Mucosa of rectum (tissue), 2 donors: Measurements from ENCODE around the gene HTRA1.

Experiments
- H3K27ac ChIP-seq, 2 donors: one replicate each; pipeline ENCODE4 v1.7.0; 2013; ENCODE audit warnings: inconsistent platforms in 2 of 2, low read depth in 2 of 2, low read length in 2 of 2
- H3K27me3 ChIP-seq, 2 donors: one replicate each; pipeline ENCODE4 v1.7.0; 2013; ENCODE audit warnings: low read length in 2 of 2; ENCODE audit not compliant: control insufficient read depth in 2 of 2, insufficient read depth in 2 of 2
- H3K36me3 ChIP-seq, 2 donors: one replicate each; pipeline ENCODE4 v1.7.0; 2013; ENCODE audit warnings: low read length in 2 of 2; ENCODE audit not compliant: control insufficient read depth in 2 of 2, insufficient read depth in 2 of 2
- H3K4me1 ChIP-seq, 2 donors: one replicate each; pipeline ENCODE4 v1.7.0; 2013; ENCODE audit warnings: low read length in 2 of 2, mild to moderate bottlenecking in 1 of 2; ENCODE audit not compliant: control insufficient read depth in 2 of 2, insufficient read depth in 2 of 2
- H3K4me3 ChIP-seq, 2 donors: one replicate each; pipeline ENCODE4 v1.7.0; 2013; ENCODE audit warnings: low read length in 2 of 2
- H3K9ac ChIP-seq, 2 donors: one replicate each; pipeline ENCODE4 v1.7.0; 2013; ENCODE audit warnings: low read length in 2 of 2, low read depth in 1 of 2, mild to moderate bottlenecking in 1 of 2
- H3K9me3 ChIP-seq, 2 donors: one replicate each; pipeline ENCODE4 v1.7.0; 2013; ENCODE audit warnings: low read length in 2 of 2; ENCODE audit not compliant: control insufficient read depth in 2 of 2
- donor health status: healthy.
- donor health status: Normal muscosa, but diverticular disease.

HTRA1 gene

DNA sequence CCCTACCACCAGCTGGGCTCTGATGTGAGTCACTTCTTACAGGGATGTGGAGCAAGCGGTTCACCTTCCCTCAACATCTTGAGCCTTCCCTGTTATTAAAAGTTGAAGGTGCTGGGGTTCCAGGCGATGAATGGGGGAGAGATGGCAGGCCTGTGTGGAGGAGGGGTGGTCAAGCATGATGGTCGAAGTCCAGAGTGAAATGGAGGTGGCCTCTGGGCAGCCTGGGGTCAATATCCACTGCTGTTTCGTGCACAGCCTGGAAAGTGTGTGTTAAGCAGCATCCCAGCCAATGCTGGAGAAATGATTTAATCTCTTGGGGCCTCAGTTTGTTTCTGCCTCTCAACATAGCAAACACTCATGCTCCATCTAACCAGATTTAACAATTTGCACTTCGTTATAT lies 65.5 kb downstream of the HTRA1 start:
- no peaks in the 10 kb centered on the region for H3K36me3 ChIP-seq
- no peak overlapping the region for H3K27ac ChIP-seq
- no peak overlapping the region for H3K4me3 ChIP-seq
- H3K4me1 ChIP-seq, result peaks cover under 1 to 4% of the 10 kb centered on the region in 2 donors
- H3K9ac ChIP-seq, result no peak overlapping the region
- no peaks in the 10 kb centered on the region for H3K9me3 ChIP-seq
- H3K27me3 ChIP-seq, result no peaks in the 10 kb centered on the region

DNA sequence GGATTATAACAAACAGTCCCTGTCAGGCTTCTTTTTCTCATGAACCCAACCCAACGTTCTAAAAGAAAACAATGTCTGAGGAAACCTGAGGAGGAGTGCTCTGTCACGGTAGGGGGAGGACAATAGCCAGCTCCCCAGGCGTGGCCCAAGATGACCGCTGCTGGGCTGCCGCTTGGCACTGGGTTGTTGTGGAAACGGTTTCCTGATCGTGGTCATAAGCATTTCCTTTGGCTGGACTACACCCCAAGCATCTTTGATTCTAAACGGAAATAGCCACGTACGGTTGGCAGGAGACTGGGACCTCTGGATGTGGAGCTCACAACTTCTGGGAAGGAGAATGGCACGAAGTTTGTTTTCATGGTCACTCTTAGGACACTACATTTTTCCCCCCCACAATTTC lies 68.8 kb downstream of the HTRA1 start:
- Histone ChIP-seq H3K4me1 (peaks cover 3 to 16% of the 10 kb centered on the region in 2 donors), H3K27me3 (no peaks in the 10 kb centered on the region), H3K27ac (no peak overlapping the region), H3K36me3 (no peaks in the 10 kb centered on the region), H3K4me3 (no peak overlapping the region), H3K9ac (no peak overlapping the region), H3K9me3 (no peaks in the 10 kb centered on the region)

DNA sequence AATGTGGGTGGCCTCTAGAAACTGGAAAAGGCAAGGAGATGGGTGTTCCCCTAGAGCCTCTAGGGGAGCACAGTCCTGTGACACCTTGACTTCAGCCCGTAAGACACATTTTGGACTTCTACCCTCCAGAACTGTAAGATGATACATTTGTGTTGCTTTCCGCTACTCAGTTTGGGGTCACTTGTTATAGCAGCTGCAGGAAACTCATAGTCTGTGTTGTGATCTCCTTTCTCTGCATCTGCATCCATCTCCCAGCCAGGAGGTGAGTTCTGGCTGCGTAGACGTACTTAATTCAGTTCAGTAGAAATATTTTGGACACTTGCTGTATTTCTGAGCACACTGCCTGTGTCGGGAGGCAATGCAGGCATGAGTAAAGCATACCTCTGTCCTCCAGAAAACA lies 69.9 kb downstream of the HTRA1 start:
- no peaks in the 10 kb centered on the region for H3K27me3 ChIP-seq
- H3K4me3 ChIP-seq, result no peak overlapping the region
- H3K27ac ChIP-seq, result no peak overlapping the region
- peaks cover 3 to 14% of the 10 kb centered on the region in 2 donors for H3K4me1 ChIP-seq
- H3K9ac ChIP-seq, result no peak overlapping the region
- no peaks in the 10 kb centered on the region for H3K36me3 ChIP-seq
- H3K9me3 ChIP-seq, result no peaks in the 10 kb centered on the region

DNA sequence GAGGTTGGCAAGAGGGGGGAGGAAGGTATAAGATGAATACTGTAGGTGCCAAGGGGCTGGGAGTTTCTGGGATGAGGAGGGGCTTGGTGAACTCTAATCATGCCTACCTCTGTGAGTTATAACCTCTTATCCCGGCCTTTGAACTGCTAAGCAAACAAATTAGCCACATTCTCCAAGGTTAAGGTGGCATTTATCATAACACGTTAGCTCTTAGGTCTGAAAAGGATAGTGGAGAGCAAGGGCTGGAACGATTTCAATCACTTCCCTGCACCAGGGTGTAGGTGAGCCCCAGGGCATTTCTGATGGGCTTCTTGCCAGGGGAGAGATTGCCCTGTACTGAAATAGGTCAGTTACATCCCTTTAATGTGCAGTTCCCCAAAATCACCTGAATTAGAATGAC lies 70.6 kb downstream of the HTRA1 start:
- H3K27me3 ChIP-seq, result no peaks in the 10 kb centered on the region
- H3K9ac ChIP-seq, result no peak overlapping the region
- no peak overlapping the region for H3K4me3 ChIP-seq
- no peak overlapping the region for H3K27ac ChIP-seq
- peaks cover 3 to 14% of the 10 kb centered on the region in 2 donors for H3K4me1 ChIP-seq
- no peaks in the 10 kb centered on the region for H3K36me3 ChIP-seq
- H3K9me3 ChIP-seq, result no peaks in the 10 kb centered on the region

DNA sequence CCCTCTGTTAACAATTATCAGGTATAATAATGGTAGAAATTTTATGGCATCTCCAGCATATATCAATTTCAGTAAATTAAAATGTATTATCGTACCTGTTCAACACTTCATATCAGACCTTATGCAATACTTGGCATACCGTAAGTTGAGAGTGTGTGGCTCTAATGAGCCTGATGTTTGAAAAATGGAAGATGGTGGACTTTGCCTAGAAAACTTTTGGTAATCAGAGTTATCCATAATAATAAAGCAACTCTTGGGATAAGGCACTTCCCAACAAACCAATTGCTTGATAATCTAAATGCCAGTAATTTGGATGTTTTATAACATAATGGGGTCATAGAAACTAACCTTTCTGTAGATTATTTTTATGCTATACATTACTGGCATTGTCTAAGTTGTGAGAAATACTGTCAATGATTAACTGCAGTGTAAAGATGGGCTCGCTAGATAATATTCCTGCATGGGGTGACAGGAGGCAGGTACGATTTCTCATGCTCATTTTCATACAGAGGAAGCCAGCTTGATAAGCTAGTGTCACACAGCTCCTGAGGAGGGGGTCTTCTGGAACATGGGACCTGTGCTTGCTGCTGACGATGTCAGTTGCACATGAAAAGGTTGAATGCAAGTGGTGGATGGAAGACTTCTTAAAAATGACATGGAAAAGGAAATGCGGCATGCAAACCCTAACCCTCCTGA lies 71.4 kb downstream of the HTRA1 start:
- Histone ChIP-seq H3K9me3 (no peaks in the 10 kb centered on the region), H3K4me1 (peaks cover 3 to 14% of the 10 kb centered on the region in 2 donors), H3K27ac (no peak overlapping the region), H3K27me3 (no peaks in the 10 kb centered on the region), H3K36me3 (no peaks in the 10 kb centered on the region), H3K4me3 (peak overlapping the region in 1 of 2 donors; percentile 12), H3K9ac (no peak overlapping the region)

DNA sequence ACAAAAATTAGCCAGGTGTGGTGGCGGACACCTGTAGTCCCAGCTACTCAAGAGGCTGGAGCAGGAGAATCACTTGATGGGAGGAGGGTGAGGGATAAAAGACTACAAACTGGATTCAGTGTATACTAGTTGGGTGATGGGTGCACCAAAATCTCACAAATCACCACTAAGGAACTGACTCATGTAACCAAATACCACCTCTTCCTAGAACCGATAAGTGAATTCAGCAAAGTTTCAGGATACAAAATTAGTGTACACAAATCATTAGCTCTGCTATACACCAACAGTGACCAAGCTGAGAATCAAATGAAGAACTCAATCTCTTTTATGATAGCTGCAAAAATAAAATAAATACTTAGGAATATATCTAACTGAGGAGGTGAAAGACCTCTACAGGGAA lies 76.2 kb downstream of the HTRA1 start:
- H3K36me3 ChIP-seq, result no peaks in the 10 kb centered on the region
- no peak overlapping the region for H3K27ac ChIP-seq
- H3K9me3 ChIP-seq, result no peaks in the 10 kb centered on the region
- no peak overlapping the region for H3K9ac ChIP-seq
- H3K4me1 ChIP-seq, result peaks cover 9 to 22% of the 10 kb centered on the region in 2 donors
- no peaks in the 10 kb centered on the region for H3K27me3 ChIP-seq
- no peak overlapping the region for H3K4me3 ChIP-seq

DNA sequence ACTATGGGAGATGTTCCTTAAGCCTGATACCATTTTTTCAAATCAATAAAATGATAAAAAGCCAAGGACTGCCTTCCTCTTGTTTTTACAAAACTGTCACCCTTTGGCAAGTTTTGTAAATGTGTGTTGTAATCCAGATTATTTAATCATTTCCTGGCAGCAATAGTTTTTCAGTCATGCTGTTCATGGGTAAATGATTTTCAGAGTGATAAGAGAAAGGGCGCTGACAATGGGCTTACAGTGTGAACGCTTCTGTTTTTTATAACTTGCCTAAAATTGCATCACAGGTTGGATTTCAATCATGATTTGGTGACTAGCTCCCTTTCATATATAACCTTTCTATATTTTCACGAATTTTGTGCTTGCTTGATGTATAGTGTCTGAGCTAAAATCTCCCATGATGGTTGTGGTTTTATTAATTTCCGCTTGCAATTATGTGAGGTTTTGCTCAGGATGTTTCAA lies 80.2 kb downstream of the HTRA1 start:
- no peaks in the 10 kb centered on the region for H3K27me3 ChIP-seq
- H3K27ac ChIP-seq, result peak overlapping the region; percentile 11 to 40
- no peaks in the 10 kb centered on the region for H3K9me3 ChIP-seq
- H3K9ac ChIP-seq, result no peak overlapping the region
- H3K4me3 ChIP-seq, result peak overlapping the region in 1 of 2 donors; percentile 4
- no peaks in the 10 kb centered on the region for H3K36me3 ChIP-seq
- H3K4me1 ChIP-seq, result peaks cover 24 to 38% of the 10 kb centered on the region in 2 donors

DNA sequence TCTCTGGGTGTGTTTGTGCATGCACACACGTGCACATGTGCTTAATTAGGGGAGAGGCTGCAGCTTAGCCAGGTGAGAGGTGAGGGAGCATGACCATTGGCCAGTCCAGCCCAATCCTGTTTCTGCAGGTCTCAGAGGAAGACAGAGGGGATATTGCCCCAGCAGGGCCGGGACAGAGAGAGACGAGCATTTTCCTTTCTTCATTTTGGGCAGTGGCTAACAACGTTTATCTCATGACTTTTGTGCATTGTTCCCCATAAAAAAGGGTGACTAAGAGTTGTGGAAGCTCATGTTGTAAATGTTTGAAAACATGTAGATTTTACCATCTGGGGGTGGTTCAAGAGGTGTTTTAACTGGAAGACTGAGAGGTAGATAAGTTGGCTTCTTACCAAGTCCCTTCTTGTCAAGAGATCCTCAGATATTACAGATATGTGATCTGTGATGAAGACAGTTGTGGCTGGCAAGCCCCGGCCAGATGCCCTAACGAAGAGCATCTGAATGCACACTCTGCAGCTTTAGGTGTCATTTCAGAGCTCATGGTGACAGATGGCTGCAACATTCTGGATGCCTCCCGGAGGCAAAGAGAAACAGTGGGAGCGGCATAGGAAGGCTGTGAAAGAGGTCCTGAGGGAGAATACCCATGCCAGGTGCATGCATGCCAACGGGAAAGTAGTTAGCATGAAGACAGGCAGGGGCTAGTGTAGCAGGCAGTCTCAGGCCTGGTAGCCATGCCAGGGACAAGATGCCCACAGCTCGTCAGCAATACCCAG lies 82.5 kb downstream of the HTRA1 start:
- Histone ChIP-seq H3K36me3 (no peaks in the 10 kb centered on the region), H3K4me1 (peaks cover 28 to 38% of the 10 kb centered on the region in 2 donors), H3K27ac (peak overlapping the region; percentile 20 to 49), H3K4me3 (no peak overlapping the region), H3K9ac (no peak overlapping the region), H3K27me3 (no peaks in the 10 kb centered on the region), H3K9me3 (no peaks in the 10 kb centered on the region)

DNA sequence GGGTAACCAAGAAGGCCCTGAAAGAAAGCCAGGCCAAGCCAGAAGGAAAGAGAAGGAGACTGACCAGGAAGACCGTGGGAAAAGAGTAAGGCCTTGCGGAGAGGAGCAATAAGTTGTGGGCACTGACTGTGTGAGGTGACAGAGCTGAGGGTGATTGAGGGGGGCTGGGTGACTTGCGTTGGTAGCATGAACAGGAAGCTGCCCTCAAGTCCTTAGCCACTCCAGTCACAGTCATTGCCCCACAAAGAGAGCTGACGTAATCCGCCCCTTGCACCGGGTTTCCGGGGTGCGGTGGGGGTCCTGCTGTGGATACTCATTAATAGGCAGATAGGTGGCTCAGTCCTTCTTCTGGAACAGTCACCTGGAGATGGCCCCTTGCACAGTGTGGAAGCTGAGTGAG lies 83.1 kb downstream of the HTRA1 start:
- no peak overlapping the region for H3K4me3 ChIP-seq
- peak overlapping the region; percentile 9 to 12 for H3K27ac ChIP-seq
- no peaks in the 10 kb centered on the region for H3K27me3 ChIP-seq
- H3K36me3 ChIP-seq, result no peaks in the 10 kb centered on the region
- H3K4me1 ChIP-seq, result peaks cover 30 to 42% of the 10 kb centered on the region in 2 donors
- no peak overlapping the region for H3K9ac ChIP-seq
- H3K9me3 ChIP-seq, result no peaks in the 10 kb centered on the region

DNA sequence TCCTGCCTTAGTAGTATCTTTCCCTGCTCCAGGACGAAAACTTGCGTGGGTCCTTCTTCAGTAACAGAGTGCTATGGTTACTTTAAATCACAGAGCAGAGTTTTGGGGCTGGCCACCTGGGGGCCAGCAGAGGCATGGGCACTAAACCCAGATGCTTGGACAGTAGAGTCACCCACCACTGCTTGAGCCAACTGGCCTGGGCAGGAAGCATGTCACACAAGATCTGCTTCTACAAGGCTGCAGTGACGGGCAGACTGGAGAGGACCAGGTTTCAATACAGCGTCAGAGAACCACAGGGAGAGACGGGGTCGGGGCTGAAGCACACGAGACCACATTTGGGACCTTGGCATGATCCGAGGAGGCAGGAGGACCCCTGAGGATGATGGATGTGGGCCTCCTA lies 84.9 kb downstream of the HTRA1 start:
- peaks cover 28 to 48% of the 10 kb centered on the region in 2 donors for H3K4me1 ChIP-seq
- no peaks in the 10 kb centered on the region for H3K36me3 ChIP-seq
- H3K27ac ChIP-seq, result no peak overlapping the region
- H3K9ac ChIP-seq, result no peak overlapping the region
- no peaks in the 10 kb centered on the region for H3K27me3 ChIP-seq
- no peaks in the 10 kb centered on the region for H3K9me3 ChIP-seq
- no peak overlapping the region for H3K4me3 ChIP-seq
